Central memory CD8-positive, alpha-beta T cell (primary cell): ENCODE measurements around the gene SAMD4A.

Source experiments
- ATAC-seq: fragments of 150-1000 bp; cut with Tn5 transposase; replicated peaks from 2 replicates; pipeline ENCODE4 v1.10.0; 2022; ENCODE audit warnings: mild to moderate bottlenecking, moderate FRiP score, moderate number of reproducible peaks; ENCODE audit not compliant: poor library complexity, severe bottlenecking; ENCODE audit errors: extremely low read depth
- DNase-seq, 2 donors: peaks; one replicate each; pipeline ENCODE4 v3.0.0; 2021; ENCODE audit warnings: low spot score in 2 of 2
- H3K27ac Mint-ChIP-seq: one replicate; pipeline ENCODE4 v1.8.0; 2022; ENCODE audit warnings: low read depth, mild to moderate bottlenecking, moderate library complexity, mixed read lengths
- H3K27me3 Mint-ChIP-seq: one replicate; pipeline ENCODE4 v1.8.0; 2022; ENCODE audit warnings: mixed read lengths
- H3K36me3 Mint-ChIP-seq: one replicate; pipeline ENCODE4 v1.8.0; 2022; ENCODE audit warnings: mild to moderate bottlenecking, moderate library complexity, mixed read lengths; ENCODE audit not compliant: insufficient read depth
- H3K4me1 Mint-ChIP-seq: one replicate; pipeline ENCODE4 v1.8.0; 2022; ENCODE audit warnings: mixed read lengths
- H3K4me3 Mint-ChIP-seq: one replicate; pipeline ENCODE4 v1.8.0; 2022; ENCODE audit warnings: mild to moderate bottlenecking, moderate library complexity, mixed read lengths
- H3K9me3 Mint-ChIP-seq: one replicate; pipeline ENCODE4 v1.8.0; 2022; ENCODE audit warnings: mixed read lengths

Gene SAMD4A

GRCh38 chr14:54805070-54805444, 238.1 kb downstream of the SAMD4A start:
- Mint-ChIP-seq H3K27ac (peak overlapping the region; percentile 4), H3K36me3 (no peaks in the 10 kb centered on the region), H3K27me3 (peaks cover 45% of the 10 kb centered on the region), H3K4me3 (no peak overlapping the region), H3K9me3 (no peaks in the 10 kb centered on the region), H3K4me1 (peaks cover 6% of the 10 kb centered on the region)
- no peak for ATAC-seq
- DNase-seq: no peak

GRCh38 chr14:54805445-54806322, 238.8 kb downstream of the SAMD4A start:
- ATAC-seq: no peak
- Mint-ChIP-seq H3K27me3 (peaks cover 42% of the 10 kb centered on the region), H3K36me3 (no peaks in the 10 kb centered on the region), H3K9me3 (no peaks in the 10 kb centered on the region), H3K27ac (peak overlapping the region; percentile 4), H3K4me1 (peaks cover 6% of the 10 kb centered on the region), H3K4me3 (no peak overlapping the region)
- DNase-seq: peak; percentile 42 to 57

GRCh38 chr14:54806616-54807015, 239.7 kb downstream of the SAMD4A start:
- no peak for ATAC-seq
- H3K36me3 Mint-ChIP-seq: no peaks in the 10 kb centered on the region
- peaks cover 41% of the 10 kb centered on the region for H3K27me3 Mint-ChIP-seq

DNA sequence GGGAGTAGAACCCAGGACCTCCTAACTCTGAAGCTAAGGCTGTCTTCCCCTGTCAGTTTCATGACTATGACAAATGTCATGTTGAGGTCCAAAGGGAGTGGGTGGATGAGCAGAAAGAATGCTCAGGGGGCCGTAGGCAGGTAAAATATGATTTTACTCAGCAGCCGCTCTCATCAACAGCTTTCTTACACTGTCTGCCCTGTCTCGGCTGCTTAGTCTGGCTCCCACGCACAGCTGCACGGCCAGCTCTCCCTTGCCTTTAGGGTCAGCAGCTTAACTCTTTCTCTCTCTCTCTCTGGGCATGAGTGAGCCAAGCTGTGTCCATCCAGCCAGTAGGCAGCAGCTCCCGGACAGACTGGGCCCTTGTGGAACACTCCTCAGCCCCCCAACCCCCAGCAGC, 240.5 kb downstream of the SAMD4A start:
- H3K36me3 Mint-ChIP-seq: no peaks in the 10 kb centered on the region
- H3K4me3 Mint-ChIP-seq: no peak overlapping the region
- H3K9me3 Mint-ChIP-seq: no peaks in the 10 kb centered on the region
- no peak for ATAC-seq
- peaks cover 37% of the 10 kb centered on the region for H3K27me3 Mint-ChIP-seq
- no peak overlapping the region for H3K27ac Mint-ChIP-seq
- DNase-seq: no peak
- H3K4me1 Mint-ChIP-seq: peaks cover 6% of the 10 kb centered on the region

More at GRCh38 chr14:54806616-54807015, 239.7 kb downstream of the SAMD4A start:
- Mint-ChIP-seq H3K27ac (no peak overlapping the region), H3K9me3 (no peaks in the 10 kb centered on the region), H3K4me1 (peaks cover 6% of the 10 kb centered on the region), H3K4me3 (no peak overlapping the region)
- no peak for DNase-seq

- Mint-ChIP-seq H3K27me3 (peaks cover 37% of the 10 kb centered on the region), H3K36me3 (no peaks in the 10 kb centered on the region), H3K9me3 (no peaks in the 10 kb centered on the region), H3K4me3 (no peak overlapping the region), H3K27ac (no peak overlapping the region), H3K4me1 (peaks cover 6% of the 10 kb centered on the region)
- ATAC-seq: no peak
- DNase-seq: no peak
These were observed 241.0 kb downstream of the SAMD4A start for GRCh38 chr14:54807881-54808280.

GRCh38 chr14:54808326-54809161, 241.6 kb downstream of the SAMD4A start:
- peaks cover 6% of the 10 kb centered on the region for H3K4me1 Mint-ChIP-seq
- ATAC-seq (no peak), DNase-seq (no peak)
- no peak overlapping the region for H3K4me3 Mint-ChIP-seq
- H3K27ac Mint-ChIP-seq: no peak overlapping the region
- H3K27me3 Mint-ChIP-seq: peaks cover 37% of the 10 kb centered on the region
- no peaks in the 10 kb centered on the region for H3K9me3 Mint-ChIP-seq
- H3K36me3 Mint-ChIP-seq: no peaks in the 10 kb centered on the region

GRCh38 chr14:54809767-54810166, 242.8 kb downstream of the SAMD4A start:
- H3K36me3 Mint-ChIP-seq: no peaks in the 10 kb centered on the region
- H3K27ac Mint-ChIP-seq: no peak overlapping the region
- ATAC-seq: no peak
- H3K4me1 Mint-ChIP-seq: peaks cover 6% of the 10 kb centered on the region
- peaks cover 37% of the 10 kb centered on the region for H3K27me3 Mint-ChIP-seq
- no peak for DNase-seq
- no peak overlapping the region for H3K4me3 Mint-ChIP-seq
- H3K9me3 Mint-ChIP-seq: no peaks in the 10 kb centered on the region

GRCh38 chr14:54812617-54813016, 245.7 kb downstream of the SAMD4A start:
- Mint-ChIP-seq H3K4me3 (no peak overlapping the region), H3K27ac (no peak overlapping the region), H3K36me3 (no peaks in the 10 kb centered on the region), H3K9me3 (no peaks in the 10 kb centered on the region), H3K4me1 (peaks cover 5% of the 10 kb centered on the region), H3K27me3 (peaks cover 30% of the 10 kb centered on the region)
- ATAC-seq (no peak), DNase-seq (no peak)

GRCh38 chr14:54813081-54813480, 246.2 kb downstream of the SAMD4A start:
- Mint-ChIP-seq H3K4me3 (no peak overlapping the region), H3K9me3 (no peaks in the 10 kb centered on the region), H3K27ac (no peak overlapping the region), H3K27me3 (peaks cover 25% of the 10 kb centered on the region), H3K36me3 (no peaks in the 10 kb centered on the region), H3K4me1 (peaks cover 5% of the 10 kb centered on the region)
- DNase-seq (no peak), ATAC-seq (no peak)

DNA sequence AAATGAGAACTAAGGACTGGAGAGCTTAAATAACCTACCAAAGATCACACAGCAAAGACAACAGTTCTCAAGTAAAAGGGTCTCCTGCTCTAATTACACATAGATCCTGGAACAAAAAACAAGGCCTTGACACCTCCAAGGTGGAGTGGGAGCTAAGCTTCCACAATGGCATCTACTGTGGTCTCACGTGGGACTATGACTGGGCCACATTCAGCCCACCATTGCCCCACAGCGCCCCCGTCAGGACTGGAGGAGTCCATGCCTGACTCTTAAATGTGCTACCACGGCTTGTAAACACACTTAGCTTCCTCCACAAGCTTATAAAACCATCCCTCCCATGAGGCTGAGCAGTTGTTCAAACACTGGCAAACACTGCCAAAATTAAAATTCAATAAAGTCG, 247.1 kb downstream of the SAMD4A start:
- DNase-seq: no peak

GRCh38 chr14:54815016-54815415, 248.1 kb downstream of the SAMD4A start:
- no peak overlapping the region for H3K27ac Mint-ChIP-seq
- H3K36me3 Mint-ChIP-seq: no peaks in the 10 kb centered on the region
- ATAC-seq: no peak
- no peaks in the 10 kb centered on the region for H3K9me3 Mint-ChIP-seq
- peaks cover 34% of the 10 kb centered on the region for H3K27me3 Mint-ChIP-seq
- H3K4me3 Mint-ChIP-seq: no peak overlapping the region
- H3K4me1 Mint-ChIP-seq: peaks cover 5% of the 10 kb centered on the region
- no peak for DNase-seq

More for the DNA sequence above, 247.1 kb downstream of the SAMD4A start:
- Mint-ChIP-seq H3K27me3 (peaks cover 25% of the 10 kb centered on the region), H3K4me3 (no peak overlapping the region), H3K9me3 (no peaks in the 10 kb centered on the region), H3K36me3 (no peaks in the 10 kb centered on the region), H3K4me1 (peaks cover 5% of the 10 kb centered on the region), H3K27ac (no peak overlapping the region)
- ATAC-seq: no peak

GRCh38 chr14:54815515-54815914, 248.6 kb downstream of the SAMD4A start:
- Mint-ChIP-seq H3K4me3 (no peak overlapping the region), H3K4me1 (peaks cover 5% of the 10 kb centered on the region), H3K27me3 (peaks cover 37% of the 10 kb centered on the region), H3K36me3 (no peaks in the 10 kb centered on the region), H3K9me3 (no peaks in the 10 kb centered on the region), H3K27ac (no peak overlapping the region)
- DNase-seq: no peak
- no peak for ATAC-seq

DNA sequence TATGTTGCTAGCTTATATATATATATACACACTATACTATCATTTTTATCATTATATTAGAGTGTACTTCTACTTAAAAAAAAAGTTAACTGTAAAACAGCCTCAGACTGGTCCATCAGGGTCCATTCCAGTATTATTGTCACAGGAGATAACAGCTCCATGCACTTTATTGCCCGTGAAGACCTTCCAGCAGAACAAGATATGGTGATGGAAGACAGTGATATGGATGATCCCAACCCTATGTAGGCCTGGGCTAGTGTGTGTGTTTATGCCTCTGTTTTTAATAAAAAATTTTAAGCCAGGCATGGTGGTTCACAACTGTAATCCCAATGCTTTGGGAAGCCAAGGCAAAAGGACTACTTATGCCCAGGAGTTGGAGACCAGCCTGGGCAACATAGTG, 249.5 kb downstream of the SAMD4A start:
- no peak overlapping the region for H3K27ac Mint-ChIP-seq

More for the DNA sequence above, 249.5 kb downstream of the SAMD4A start:
- DNase-seq (no peak), ATAC-seq (no peak)
- Mint-ChIP-seq H3K4me3 (no peak overlapping the region), H3K4me1 (peaks cover 5% of the 10 kb centered on the region), H3K9me3 (no peaks in the 10 kb centered on the region), H3K36me3 (no peaks in the 10 kb centered on the region), H3K27me3 (peaks cover 31% of the 10 kb centered on the region)
